ENCODE results near the gene PIGZ.
"Not testable (repeated sequence)": the region's sequence is repeated elsewhere in the genome, so short reads cannot be mapped to it uniquely, and the experiment has no call there.

PIGZ gene

GRCh38 chr3:196948442-196949284 lies 20.0 kb downstream of the PIGZ start:
- no peak for DNase-seq (ENCODE audit: low read depth)

GRCh38 chr3:196947860-196948441 lies 20.7 kb downstream of the PIGZ start:
- no peak for DNase-seq (ENCODE audit: low read depth)

- DNase-seq (ENCODE audit: low read depth): no peak
Observed at GRCh38 chr3:196947136-196947859, 21.3 kb downstream of the PIGZ start.

GRCh38 chr3:196944037-196944790 lies 24.4 kb downstream of the PIGZ start:
- DNase-seq (ENCODE audit: low read depth): not testable (repeated sequence)

- DNase-seq (ENCODE audit: low read depth): no peak
Observed at GRCh38 chr3:196942915-196943277, 25.7 kb downstream of the PIGZ start.

- DNase-seq (ENCODE audit: low read depth): peak; percentile 93
Observed at GRCh38 chr3:196942226-196942914, 26.3 kb downstream of the PIGZ start, which contains the start of gene NCBP2. Gene NCBP2, minus strand, starts transcription at chr3:196942528. Its CDS starts 25 bp downstream, at chr3:196942503.

GRCh38 chr3:196941729-196942225 lies 26.9 kb downstream of the PIGZ start:
- DNase-seq (ENCODE audit: low read depth): peak; percentile 22

- DNase-seq (ENCODE audit: low read depth): no peak
Observed at GRCh38 chr3:196938576-196938975, 30.1 kb downstream of the PIGZ start.

GRCh38 chr3:196938124-196938523 lies 30.5 kb downstream of the PIGZ start:
- no peak for DNase-seq (ENCODE audit: low read depth)

- no peak for DNase-seq (ENCODE audit: low read depth)
Observed at GRCh38 chr3:196936288-196936687, 32.3 kb downstream of the PIGZ start.

GRCh38 chr3:196932600-196932999 lies 36.0 kb downstream of the PIGZ start:
- no peak for DNase-seq (ENCODE audit: low read depth)

- DNase-seq (ENCODE audit: low read depth): no peak
Observed at GRCh38 chr3:196931828-196932587, 36.6 kb downstream of the PIGZ start.

- DNase-seq (ENCODE audit: low read depth): no peak
Observed at GRCh38 chr3:196931157-196931556, 37.5 kb downstream of the PIGZ start.

GRCh38 chr3:196927571-196928453 lies 40.8 kb downstream of the PIGZ start:
- DNase-seq (ENCODE audit: low read depth): no peak

- DNase-seq (ENCODE audit: low read depth): no peak
Observed at GRCh38 chr3:196920733-196921132, 47.9 kb downstream of the PIGZ start.

GRCh38 chr3:196918968-196919367 lies 49.7 kb downstream of the PIGZ start:
- DNase-seq (ENCODE audit: low read depth): no peak

- DNase-seq (ENCODE audit: low read depth): no peak
Observed at GRCh38 chr3:196916995-196917394, 51.6 kb downstream of the PIGZ start.

GRCh38 chr3:196916221-196916620 lies 52.4 kb downstream of the PIGZ start:
- DNase-seq (ENCODE audit: low read depth): no peak

- DNase-seq (ENCODE audit: low read depth): no peak
Observed at GRCh38 chr3:196915375-196915774, 53.3 kb downstream of the PIGZ start.

GRCh38 chr3:196914866-196915265 lies 53.8 kb downstream of the PIGZ start:
- no peak for DNase-seq (ENCODE audit: low read depth)

Measured in HS-27A (cell line).